ENCODE data around the gene ELF5.

DNA sequence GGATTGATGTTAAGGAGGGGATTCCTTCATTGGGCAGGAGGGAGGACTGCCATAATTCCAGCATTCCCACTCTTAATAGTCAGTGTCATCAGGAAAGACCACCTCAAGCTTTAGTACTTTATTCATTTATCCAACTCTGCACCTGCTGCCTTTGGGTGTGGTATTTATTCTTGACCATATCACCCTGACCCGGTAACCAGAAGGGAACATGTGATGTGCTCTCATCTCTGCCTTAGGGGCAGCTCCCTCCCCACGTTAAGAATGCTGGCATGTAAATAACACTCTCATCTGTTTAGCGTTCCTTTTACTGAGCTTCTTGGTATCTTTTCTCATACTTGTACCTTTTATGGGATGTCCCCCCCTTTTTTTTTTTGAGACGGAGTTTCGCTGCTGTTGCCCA lies 67.2 kb downstream of the ELF5 start:
- TF ChIP-seq POLR2A (IDR thresholded peaks at IDR 0.05): no peak
- TF ChIP-seq, protein P1, sequence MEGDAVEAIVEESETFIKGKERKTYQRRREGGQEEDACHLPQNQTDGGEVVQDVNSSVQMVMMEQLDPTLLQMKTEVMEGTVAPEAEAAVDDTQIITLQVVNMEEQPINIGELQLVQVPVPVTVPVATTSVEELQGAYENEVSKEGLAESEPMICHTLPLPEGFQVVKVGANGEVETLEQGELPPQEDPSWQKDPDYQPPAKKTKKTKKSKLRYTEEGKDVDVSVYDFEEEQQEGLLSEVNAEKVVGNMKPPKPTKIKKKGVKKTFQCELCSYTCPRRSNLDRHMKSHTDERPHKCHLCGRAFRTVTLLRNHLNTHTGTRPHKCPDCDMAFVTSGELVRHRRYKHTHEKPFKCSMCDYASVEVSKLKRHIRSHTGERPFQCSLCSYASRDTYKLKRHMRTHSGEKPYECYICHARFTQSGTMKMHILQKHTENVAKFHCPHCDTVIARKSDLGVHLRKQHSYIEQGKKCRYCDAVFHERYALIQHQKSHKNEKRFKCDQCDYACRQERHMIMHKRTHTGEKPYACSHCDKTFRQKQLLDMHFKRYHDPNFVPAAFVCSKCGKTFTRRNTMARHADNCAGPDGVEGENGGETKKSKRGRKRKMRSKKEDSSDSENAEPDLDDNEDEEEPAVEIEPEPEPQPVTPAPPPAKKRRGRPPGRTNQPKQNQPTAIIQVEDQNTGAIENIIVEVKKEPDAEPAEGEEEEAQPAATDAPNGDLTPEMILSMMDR (IDR thresholded peaks at IDR 0.05): no peak
